Trophoblast cell (in vitro differentiated cells and primary cell): ENCODE measurements around the gene GJB1.

ENCODE experiments used
- DNase-seq, 2 donors: peaks; one replicate each; pipeline ENCODE4 v3.0.0-alpha.2; 2016
- H2AFZ ChIP-seq: 2 replicates; pipeline ENCODE4 v1.6.1; 2013; ENCODE audit warnings: low read length, moderate library complexity, mild to moderate bottlenecking; ENCODE audit not compliant: insufficient read depth, poor library complexity
- H2AK5ac ChIP-seq: 2 replicates; pipeline ENCODE4 v1.6.1; 2013; ENCODE audit warnings: mild to moderate bottlenecking, low read length
- H2BK120ac ChIP-seq: 2 replicates; pipeline ENCODE4 v1.6.1; 2013; ENCODE audit warnings: low read length, mild to moderate bottlenecking, moderate library complexity; ENCODE audit not compliant: insufficient read depth, poor library complexity
- H2BK12ac ChIP-seq: 2 replicates; pipeline ENCODE4 v1.6.1; 2013; ENCODE audit warnings: mild to moderate bottlenecking, low read length, moderate library complexity
- H2BK5ac ChIP-seq: 2 replicates; pipeline ENCODE4 v1.6.1; 2013; ENCODE audit warnings: low read length, low read depth, moderate library complexity, mild to moderate bottlenecking; ENCODE audit not compliant: poor library complexity
- H3K14ac ChIP-seq: 2 replicates; pipeline ENCODE4 v1.6.1; 2013; ENCODE audit warnings: mild to moderate bottlenecking, low read length
- H3K18ac ChIP-seq: 2 replicates; pipeline ENCODE4 v1.6.1; 2013; ENCODE audit warnings: mild to moderate bottlenecking, low read length
- H3K23ac ChIP-seq: 2 replicates; pipeline ENCODE4 v1.6.1; 2013; ENCODE audit warnings: low read length
- H3K27ac ChIP-seq: 2 replicates; pipeline ENCODE4 v1.5.1; 2013; ENCODE audit warnings: low read depth, mild to moderate bottlenecking, inconsistent platforms, low read length, moderate library complexity
- H3K27me3 ChIP-seq: 2 replicates; pipeline ENCODE4 v1.6.1; 2013; ENCODE audit warnings: inconsistent platforms, mild to moderate bottlenecking, low read length, moderate library complexity; ENCODE audit not compliant: insufficient read depth
- H3K36me3 ChIP-seq, 2 experiments: 1 replicate in 1 of 2; 2 replicates in 1 of 2; pipeline ENCODE4 v1.6.1; 2013; ENCODE audit warnings: low read length in 2 of 2, mild to moderate bottlenecking in 2 of 2, moderate library complexity in 1 of 2; ENCODE audit not compliant: insufficient read depth in 2 of 2, control insufficient read depth in 1 of 2
- H3K4ac ChIP-seq: 2 replicates; pipeline ENCODE4 v1.6.1; 2013; ENCODE audit warnings: low read depth, mild to moderate bottlenecking, low read length, moderate library complexity
- H3K4me1 ChIP-seq, 2 experiments: 1 replicate in 1 of 2; 2 replicates in 1 of 2; pipeline ENCODE4 v1.6.1; 2013; ENCODE audit warnings: low read length in 2 of 2, mild to moderate bottlenecking in 2 of 2, moderate library complexity in 1 of 2; ENCODE audit not compliant: insufficient read depth in 2 of 2, control insufficient read depth in 1 of 2
- H3K4me2 ChIP-seq: 2 replicates; pipeline ENCODE4 v1.6.1; 2013; ENCODE audit warnings: inconsistent platforms, mild to moderate bottlenecking, low read length, moderate library complexity
- H3K4me3 ChIP-seq: 2 replicates; pipeline ENCODE4 v1.5.1; 2013; ENCODE audit warnings: mild to moderate bottlenecking, low read depth, low read length, inconsistent platforms
- H3K79me1 ChIP-seq: one replicate; pipeline ENCODE4 v1.6.1; 2013; ENCODE audit warnings: low read length
- H3K79me2 ChIP-seq: 2 replicates; pipeline ENCODE4 v1.6.1; 2013; ENCODE audit warnings: low read length, mild to moderate bottlenecking; ENCODE audit not compliant: control insufficient read depth, insufficient read depth, poor library complexity
- H3K9ac ChIP-seq: 2 replicates; pipeline ENCODE4 v1.6.1; 2013; ENCODE audit warnings: mild to moderate bottlenecking, low read length
- H3K9me3 ChIP-seq: 2 replicates; pipeline ENCODE4 v1.6.1; 2013; ENCODE audit warnings: low read depth, mild to moderate bottlenecking, control low read depth, inconsistent platforms, low read length; ENCODE audit not compliant: insufficient read depth
- H4K12ac ChIP-seq: 2 replicates; pipeline ENCODE4 v1.6.1; 2013; ENCODE audit warnings: low read depth, mild to moderate bottlenecking, low read length, moderate library complexity
- H4K8ac ChIP-seq: 2 replicates; pipeline ENCODE4 v1.6.1; 2013; ENCODE audit warnings: low read depth, mild to moderate bottlenecking, low read length, moderate library complexity
- H4K91ac ChIP-seq: one replicate; pipeline ENCODE4 v1.6.1; 2013; ENCODE audit warnings: low read depth, mild to moderate bottlenecking, low read length, moderate library complexity
- WGBS: extraction: QIAGEN DNeasy Blood & Tissue Kit; methylation state at CpG from one replicate; pipeline ENCODE4 v1.1.7; 2013; ENCODE audit warnings: missing lambda C conversion rate; ENCODE audit not compliant: insufficient read length, insufficient coverage; ENCODE audit errors: extremely low coverage; 5-methylcytosine and 5-hydroxymethylcytosine counted together

GJB1 gene

DNA sequence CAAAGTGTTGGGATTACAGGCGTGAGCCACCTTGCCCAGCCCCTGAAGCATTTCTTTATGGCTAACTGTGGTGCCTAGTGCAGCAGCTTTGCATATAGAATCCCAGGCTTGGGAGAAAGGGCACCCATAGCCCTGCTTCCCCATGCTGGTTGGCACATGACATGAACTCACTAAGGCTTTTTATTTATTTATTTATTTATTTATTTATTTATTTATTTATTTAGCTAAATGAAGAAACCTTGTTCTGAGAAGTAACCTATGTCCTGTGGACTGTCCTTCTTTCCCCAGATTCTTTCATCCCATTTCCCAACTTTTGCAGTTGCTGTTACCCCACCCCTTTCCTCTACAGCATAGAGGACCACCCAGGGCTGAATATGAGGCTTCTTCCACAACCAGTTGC is 1.9 kb upstream of the GJB1 start:
- Histone ChIP-seq H3K4me2 (no peak overlapping the region), H4K91ac (no peak overlapping the region), H3K27ac (no peak overlapping the region), H2AK5ac (no peak overlapping the region), H4K8ac (no peak overlapping the region), H2BK12ac (no peak overlapping the region), H3K9me3 (no peaks in the 10 kb centered on the region), H2BK120ac (no peak overlapping the region), H3K79me2 (no peaks in the 10 kb centered on the region), H2BK5ac (no peak overlapping the region), H3K14ac (no peak overlapping the region), H2AFZ (no peak overlapping the region), H3K27me3 (no peaks in the 10 kb centered on the region), H3K4me1 (no peaks in the 10 kb centered on the region), H3K23ac (no peak overlapping the region), H3K4ac (no peak overlapping the region), H3K36me3 (no peaks in the 10 kb centered on the region), H3K4me3 (no peak overlapping the region), H3K18ac (no peak overlapping the region), H3K9ac (no peak overlapping the region), H3K79me1 (no peaks in the 10 kb centered on the region), H4K12ac (no peak overlapping the region)
- DNase-seq: no peak
- no CpG with 5 or more reads among the region's 1 CpG for WGBS

DNA sequence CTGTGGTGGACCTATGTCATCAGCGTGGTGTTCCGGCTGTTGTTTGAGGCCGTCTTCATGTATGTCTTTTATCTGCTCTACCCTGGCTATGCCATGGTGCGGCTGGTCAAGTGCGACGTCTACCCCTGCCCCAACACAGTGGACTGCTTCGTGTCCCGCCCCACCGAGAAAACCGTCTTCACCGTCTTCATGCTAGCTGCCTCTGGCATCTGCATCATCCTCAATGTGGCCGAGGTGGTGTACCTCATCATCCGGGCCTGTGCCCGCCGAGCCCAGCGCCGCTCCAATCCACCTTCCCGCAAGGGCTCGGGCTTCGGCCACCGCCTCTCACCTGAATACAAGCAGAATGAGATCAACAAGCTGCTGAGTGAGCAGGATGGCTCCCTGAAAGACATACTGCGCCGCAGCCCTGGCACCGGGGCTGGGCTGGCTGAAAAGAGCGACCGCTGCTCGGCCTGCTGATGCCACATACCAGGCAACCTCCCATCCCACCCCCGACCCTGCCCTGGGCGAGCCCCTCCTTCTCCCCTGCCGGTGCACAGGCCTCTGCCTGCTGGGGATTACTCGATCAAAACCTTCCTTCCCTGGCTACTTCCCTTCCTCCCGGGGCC is 1.2 kb downstream of the GJB1 start:
- Histone ChIP-seq H3K9me3 (no peaks in the 10 kb centered on the region), H2AFZ (no peak overlapping the region), H3K4me2 (no peak overlapping the region), H2BK120ac (no peak overlapping the region), H2BK12ac (no peak overlapping the region), H4K8ac (no peak overlapping the region), H3K4ac (no peak overlapping the region), H3K4me3 (no peak overlapping the region), H2BK5ac (no peak overlapping the region), H3K79me1 (no peaks in the 10 kb centered on the region), H3K9ac (no peak overlapping the region), H3K23ac (no peak overlapping the region), H4K91ac (no peak overlapping the region), H3K27ac (no peak overlapping the region), H4K12ac (no peak overlapping the region), H3K36me3 (no peaks in the 10 kb centered on the region), H3K27me3 (no peaks in the 10 kb centered on the region), H3K79me2 (no peaks in the 10 kb centered on the region), H2AK5ac (no peak overlapping the region), H3K18ac (no peak overlapping the region), H3K14ac (no peak overlapping the region), H3K4me1 (no peaks in the 10 kb centered on the region)
- no peak for DNase-seq
- WGBS: no CpG with 5 or more reads among the region's 32 CpGs

DNA sequence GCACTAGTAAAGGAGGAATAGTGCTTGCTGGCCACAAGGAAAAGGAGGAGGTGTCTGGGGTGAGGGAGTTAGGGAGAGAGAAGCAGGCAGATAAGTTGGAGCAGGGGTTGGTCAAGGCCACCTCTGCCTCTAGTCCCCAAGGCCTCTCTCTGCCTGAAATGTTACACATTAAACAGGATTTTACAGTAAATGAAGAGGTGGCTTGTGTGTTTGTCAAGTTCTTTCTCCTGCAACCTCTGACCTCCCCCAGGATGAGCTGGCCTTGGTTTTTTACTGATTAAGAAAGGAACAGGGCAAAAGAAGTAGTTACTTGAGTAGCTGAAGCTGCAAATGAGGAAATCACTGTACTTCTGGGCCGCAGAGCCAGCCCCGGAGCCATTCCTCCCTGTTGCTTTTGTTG is 2.0 kb downstream of the GJB1 start:
- DNase-seq: no peak
- WGBS: no CpG with 5 or more reads among the region's 2 CpGs
- Histone ChIP-seq H3K27me3 (no peaks in the 10 kb centered on the region), H3K9ac (no peak overlapping the region), H3K9me3 (no peaks in the 10 kb centered on the region), H4K91ac (no peak overlapping the region), H3K36me3 (no peaks in the 10 kb centered on the region), H3K14ac (no peak overlapping the region), H3K79me1 (no peaks in the 10 kb centered on the region), H3K4me3 (no peak overlapping the region), H2BK12ac (no peak overlapping the region), H4K12ac (no peak overlapping the region), H3K4me1 (no peaks in the 10 kb centered on the region), H3K4me2 (no peak overlapping the region), H3K18ac (no peak overlapping the region), H3K23ac (no peak overlapping the region), H3K79me2 (no peaks in the 10 kb centered on the region), H2BK120ac (no peak overlapping the region), H4K8ac (no peak overlapping the region), H3K4ac (no peak overlapping the region), H2BK5ac (no peak overlapping the region), H2AK5ac (no peak overlapping the region), H2AFZ (no peak overlapping the region), H3K27ac (no peak overlapping the region)

DNA sequence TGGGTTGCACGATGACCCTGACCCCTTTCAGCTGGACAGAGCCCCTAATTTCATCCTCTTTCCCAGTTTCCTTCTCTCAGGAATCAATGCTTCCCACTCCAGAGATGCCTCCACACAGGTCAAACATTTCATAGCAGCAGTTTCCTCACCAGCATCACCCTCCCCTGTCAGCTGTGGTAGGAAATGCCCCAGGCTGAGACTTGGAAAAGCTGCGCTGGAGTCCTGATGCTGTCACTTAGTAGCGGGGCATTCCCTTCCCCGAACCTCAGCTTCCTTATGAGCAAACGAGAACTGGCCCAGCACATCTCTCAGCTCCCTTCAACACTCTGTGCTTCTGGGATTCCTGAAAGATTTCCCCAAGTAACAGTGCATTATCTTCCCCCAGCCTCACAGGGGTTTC is 2.7 kb downstream of the GJB1 start:
- Histone ChIP-seq H2AFZ (no peak overlapping the region), H3K36me3 (no peaks in the 10 kb centered on the region), H4K12ac (no peak overlapping the region), H3K27me3 (no peaks in the 10 kb centered on the region), H4K91ac (no peak overlapping the region), H2BK12ac (no peak overlapping the region), H3K79me1 (no peaks in the 10 kb centered on the region), H3K9me3 (no peaks in the 10 kb centered on the region), H3K9ac (no peak overlapping the region), H3K4ac (no peak overlapping the region), H2AK5ac (no peak overlapping the region), H2BK120ac (no peak overlapping the region), H3K4me3 (no peak overlapping the region), H3K4me2 (no peak overlapping the region), H3K23ac (no peak overlapping the region), H3K27ac (no peak overlapping the region), H3K14ac (no peak overlapping the region), H4K8ac (no peak overlapping the region), H3K79me2 (no peaks in the 10 kb centered on the region), H3K4me1 (no peaks in the 10 kb centered on the region), H3K18ac (no peak overlapping the region), H2BK5ac (no peak overlapping the region)
- peak in 1 of 2 donors; percentile 62 for DNase-seq
- WGBS: no CpG with 5 or more reads among the region's 5 CpGs
